Measurements from ENCODE around the gene SLIT3. TPM values are rescaled to one million over a fixed set of nuclear protein-coding genes. Genes with fewer than 3 reads are reported as not detected.

SLIT3 gene
- total RNA-seq, 1 experiment from 2014 or later, result 0.92 TPM

DNA sequence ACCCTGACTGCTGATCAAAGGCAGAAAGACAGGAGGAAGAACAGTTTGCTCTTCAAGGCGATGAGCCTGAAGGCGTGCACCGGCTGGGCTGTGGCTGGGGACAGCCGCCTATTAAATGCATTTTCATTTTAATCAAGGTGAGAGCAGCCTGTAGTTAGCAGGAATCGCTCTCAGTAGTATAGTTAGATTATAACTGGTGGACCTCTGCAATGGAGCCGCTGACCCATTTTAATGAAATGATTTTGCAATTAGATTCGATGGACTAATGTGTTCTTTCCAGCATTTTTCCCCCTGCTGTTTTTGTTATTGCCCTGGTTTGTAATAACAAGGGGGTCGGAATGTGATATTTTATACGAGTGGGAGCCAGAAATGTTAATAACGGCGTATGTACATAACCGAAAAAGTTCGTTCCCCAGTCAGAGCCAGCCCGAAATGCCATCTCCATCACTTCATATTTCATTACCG, 535.8 kb downstream of the SLIT3 start:
- Histone ChIP-seq H3K27me3 (ENCODE audit: insufficient read depth, low read length) (no peaks in the 10 kb centered on the region), H3K79me2 (ENCODE audit: insufficient read depth, low read length) (no peaks in the 10 kb centered on the region), H2BK12ac (ENCODE audit: insufficient read length, low read depth, low read length) (no peak overlapping the region), H3K23me2 (ENCODE audit: insufficient read length, low read depth, low read length, poor library complexity, severe bottlenecking) (no peaks in the 10 kb centered on the region), H3K4me1 (ENCODE audit: insufficient read depth, low read length) (no peaks in the 10 kb centered on the region; the same call in 1 of the 2 replicates), H3K23ac (ENCODE audit: insufficient read length, low read depth, low read length) (no peak overlapping the region), H3K27ac (ENCODE audit: insufficient read length, low read depth, low read length) (no peak overlapping the region), H3K56ac (ENCODE audit: insufficient read length, low read depth, low read length) (no peak overlapping the region), H3K9ac (ENCODE audit: extremely low read depth, insufficient read length, low read length) (no peak overlapping the region), H2BK120ac (ENCODE audit: low read depth, low read length, poor library complexity, severe bottlenecking) (no peak overlapping the region), H2BK5ac (ENCODE audit: insufficient read length, low read length) (no peak overlapping the region), H4K8ac (replicated peaks; ENCODE audit: insufficient read length, low read depth, low read length) (no peak overlapping the region), H3T11ph (ENCODE audit: low read length) (no peak overlapping the region), H2BK20ac (ENCODE audit: low read depth, low read length, poor library complexity, severe bottlenecking) (no peak overlapping the region), H2AK5ac (ENCODE audit: insufficient read length, low read length) (no peak overlapping the region), H4K20me1 (ENCODE audit: control insufficient read depth, insufficient read depth, insufficient read length) (no peaks in the 10 kb centered on the region), H4K91ac (ENCODE audit: insufficient read length, low read depth, low read length) (no peak overlapping the region), H2BK15ac (ENCODE audit: low read depth, low read length) (no peak overlapping the region), H2AFZ (ENCODE audit: low read length) (no peak overlapping the region), H3K14ac (ENCODE audit: insufficient read depth, low read length) (no peak overlapping the region), H3K79me1 (ENCODE audit: insufficient read depth, low read depth, low read length, poor library complexity, severe bottlenecking) (no peaks in the 10 kb centered on the region), H3K18ac (ENCODE audit: insufficient read length, low read depth, low read length) (no peak overlapping the region), H4K5ac (ENCODE audit: insufficient read length, low read depth, low read length) (no peak overlapping the region), H3K9me3 (ENCODE audit: control insufficient read depth, low read depth, low read length) (peaks cover 9% of the 10 kb centered on the region), H3K4ac (ENCODE audit: low read depth, low read length) (no peak overlapping the region), H3K4me2 (ENCODE audit: insufficient read depth, insufficient read length, low read length) (no peak overlapping the region)
- H3K36me3 Mint-ChIP-seq (ENCODE audit: insufficient read depth in 1 of 3, low read depth in 3 of 3), result peaks cover 0 to 6% (median 4%) of the 10 kb centered on the region in 3 experiments; a peak in 5 of 7 replicates
- no CpG with 5 or more reads among the region's 15 CpGs for WGBS (ENCODE audit: extremely low coverage, insufficient read length, low lambda C conversion rate)
- H3K4me3 Mint-ChIP-seq, result no peak overlapping the region
- DNase-seq, result no peak
- no peak overlapping the region for H3K27ac Mint-ChIP-seq
- TF ChIP-seq, protein P1, sequence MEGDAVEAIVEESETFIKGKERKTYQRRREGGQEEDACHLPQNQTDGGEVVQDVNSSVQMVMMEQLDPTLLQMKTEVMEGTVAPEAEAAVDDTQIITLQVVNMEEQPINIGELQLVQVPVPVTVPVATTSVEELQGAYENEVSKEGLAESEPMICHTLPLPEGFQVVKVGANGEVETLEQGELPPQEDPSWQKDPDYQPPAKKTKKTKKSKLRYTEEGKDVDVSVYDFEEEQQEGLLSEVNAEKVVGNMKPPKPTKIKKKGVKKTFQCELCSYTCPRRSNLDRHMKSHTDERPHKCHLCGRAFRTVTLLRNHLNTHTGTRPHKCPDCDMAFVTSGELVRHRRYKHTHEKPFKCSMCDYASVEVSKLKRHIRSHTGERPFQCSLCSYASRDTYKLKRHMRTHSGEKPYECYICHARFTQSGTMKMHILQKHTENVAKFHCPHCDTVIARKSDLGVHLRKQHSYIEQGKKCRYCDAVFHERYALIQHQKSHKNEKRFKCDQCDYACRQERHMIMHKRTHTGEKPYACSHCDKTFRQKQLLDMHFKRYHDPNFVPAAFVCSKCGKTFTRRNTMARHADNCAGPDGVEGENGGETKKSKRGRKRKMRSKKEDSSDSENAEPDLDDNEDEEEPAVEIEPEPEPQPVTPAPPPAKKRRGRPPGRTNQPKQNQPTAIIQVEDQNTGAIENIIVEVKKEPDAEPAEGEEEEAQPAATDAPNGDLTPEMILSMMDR (conservative IDR thresholded peaks at IDR 0.05), result no peak
- H3K27me3 Mint-ChIP-seq (ENCODE audit: low read depth), result peaks cover 7% of the 10 kb centered on the region
- H3K4me1 Mint-ChIP-seq, result peaks cover 3 to 4% of the 10 kb centered on the region in 2 experiments; a peak in 1 of 4 replicates
- peaks cover 7% of the 10 kb centered on the region in 2 experiments; a peak in 4 of 5 replicates for H3K9me3 Mint-ChIP-seq
